Activated CD4-positive, alpha-beta T cell treated with anti-CD3 and anti-CD28 coated beads, Interleukin-2, amount 50 U/mL, for 16 hours (primary cell): ENCODE measurements around the gene PRLHR.

Experiments used
- DNase-seq: peaks from one replicate; pipeline ENCODE4 v3.0.0-alpha.2; 2020

PRLHR gene

DNA sequence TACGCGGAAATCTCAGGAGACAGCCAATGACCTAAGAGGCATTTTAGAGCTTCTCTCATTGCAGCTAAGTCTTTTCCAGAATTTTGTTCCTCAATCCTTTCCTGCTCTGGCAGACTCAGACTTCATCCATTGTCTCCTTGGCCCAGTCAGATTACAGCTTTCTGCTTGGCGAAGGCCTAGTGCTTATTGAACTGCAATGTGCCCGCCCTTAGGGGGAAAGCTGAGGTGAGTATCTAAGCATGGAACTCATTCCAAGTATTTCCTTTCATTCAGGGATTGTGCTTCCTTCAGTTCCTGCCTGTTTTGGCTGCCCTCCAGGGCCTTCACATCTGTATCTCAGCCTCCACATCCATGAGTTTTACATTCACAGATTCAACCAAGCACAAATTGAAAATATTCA is 37.5 kb downstream of the PRLHR start:
- DNase-seq: no peak

DNA sequence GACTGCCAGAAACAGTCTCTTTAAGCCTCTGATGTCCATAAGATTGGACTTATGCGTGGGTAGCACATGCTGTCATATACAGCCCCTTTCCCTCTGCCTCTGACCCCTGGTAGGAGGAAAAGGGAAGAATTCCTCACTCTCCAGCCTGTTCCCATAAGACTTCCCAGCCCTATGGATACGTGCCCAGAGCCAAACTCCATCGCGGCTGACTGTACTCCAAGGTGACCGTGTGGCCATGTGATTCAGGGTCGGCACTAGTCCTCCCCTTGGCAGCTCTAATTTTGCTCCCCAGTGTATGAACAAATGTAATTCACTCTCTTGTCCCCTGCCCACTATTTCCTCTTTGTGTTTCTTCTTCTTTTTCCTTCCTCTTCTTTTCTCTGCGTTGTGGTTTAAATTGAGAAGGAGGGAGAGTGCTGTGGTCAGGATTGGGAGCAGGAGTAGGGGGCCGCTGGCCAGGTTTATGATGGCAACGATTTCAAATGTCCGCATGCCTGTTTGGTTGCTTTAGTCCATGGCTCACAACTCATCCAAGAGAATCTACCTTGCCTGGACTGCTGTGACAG is 43.8 kb downstream of the PRLHR start:
- DNase-seq: no peak

DNA sequence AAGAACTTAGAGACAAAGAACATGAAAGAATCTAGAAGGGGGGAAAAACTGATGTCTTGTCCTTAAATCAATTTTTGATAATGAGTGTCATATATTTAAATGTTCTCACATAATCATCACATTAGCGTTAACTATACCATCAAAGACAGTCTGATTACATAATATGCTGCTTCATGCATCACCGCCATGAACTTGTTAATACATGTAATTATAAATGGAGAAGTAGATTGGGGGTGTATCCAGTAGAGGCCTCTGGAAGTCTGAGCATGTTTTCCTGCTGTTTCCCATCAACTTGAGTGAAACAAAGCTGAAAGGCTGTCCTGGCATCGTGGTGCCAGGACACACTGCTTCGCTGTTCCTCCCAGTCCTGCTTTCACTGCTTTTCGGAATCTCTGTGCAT is 48.2 kb downstream of the PRLHR start:
- DNase-seq: no peak

GRCh38 chr10:118546479-118546878 is 49.0 kb downstream of the PRLHR start:
- DNase-seq: no peak

DNA sequence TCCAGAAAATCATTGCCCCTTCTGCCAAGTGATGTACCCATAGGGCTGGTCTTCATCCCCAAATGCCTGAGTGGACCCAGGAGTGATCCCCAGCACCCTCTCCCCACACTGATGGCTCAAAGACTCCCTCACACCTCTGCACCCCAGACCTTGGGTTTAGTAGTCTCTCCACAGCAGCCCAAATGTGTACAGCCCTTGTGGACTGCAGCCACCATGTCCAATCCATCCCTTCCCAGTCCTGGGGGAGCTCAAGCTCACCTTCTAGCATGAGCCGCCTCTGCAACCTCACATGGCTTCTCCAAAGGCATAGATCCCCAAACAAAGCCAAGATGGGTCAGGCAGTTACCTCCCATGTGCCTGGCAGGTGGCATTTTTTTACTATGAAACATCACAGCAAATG is 50.1 kb downstream of the PRLHR start:
- no peak for DNase-seq

DNA sequence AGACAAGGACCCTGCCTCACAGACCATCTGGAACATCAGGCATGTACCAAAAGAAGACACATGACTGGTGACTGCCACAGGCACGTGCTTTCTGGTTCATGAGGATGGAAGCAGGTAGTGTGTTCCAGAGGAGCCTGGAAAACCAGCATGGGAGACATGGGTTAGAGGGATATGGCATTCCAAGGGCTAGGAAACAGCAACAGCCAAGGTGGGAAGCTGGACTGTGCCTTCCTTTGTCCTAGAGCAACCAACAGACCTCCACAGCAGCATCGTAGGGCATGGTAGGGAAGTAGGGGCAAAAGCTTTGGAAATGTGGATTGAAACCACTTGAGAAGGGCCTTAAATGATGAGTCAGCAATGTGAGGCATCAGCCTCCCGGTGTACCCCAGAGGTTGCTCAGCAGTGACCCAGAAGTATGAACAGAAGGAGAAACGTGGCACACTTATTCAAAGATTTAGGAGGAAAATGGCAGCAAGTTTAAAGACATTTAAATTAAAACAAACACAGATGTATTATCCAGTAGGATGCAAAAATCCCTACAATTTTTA is 51.0 kb downstream of the PRLHR start:
- no peak for DNase-seq

GRCh38 chr10:118543714-118544400 is 51.6 kb downstream of the PRLHR start:
- peak; percentile 53 for DNase-seq

DNA sequence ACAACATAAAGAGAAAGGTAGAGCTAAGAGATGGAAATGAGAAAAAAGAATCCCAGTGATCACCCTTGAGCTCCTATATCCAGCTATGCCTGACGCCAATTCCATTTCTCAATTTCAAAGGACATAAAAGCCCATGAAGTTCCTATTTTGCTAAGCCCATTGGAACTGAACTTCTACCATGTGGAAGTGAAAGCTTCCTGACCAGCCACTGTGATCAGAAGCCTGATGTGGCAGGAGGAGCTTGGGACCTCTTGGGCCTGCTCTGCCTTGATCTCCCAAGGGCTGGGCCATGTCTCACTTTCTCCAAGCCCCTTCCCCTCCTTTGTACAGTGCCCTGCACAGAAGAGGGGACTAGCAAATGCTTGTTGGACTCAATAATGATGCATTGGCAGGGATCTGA is 52.7 kb downstream of the PRLHR start:
- no peak for DNase-seq

DNA sequence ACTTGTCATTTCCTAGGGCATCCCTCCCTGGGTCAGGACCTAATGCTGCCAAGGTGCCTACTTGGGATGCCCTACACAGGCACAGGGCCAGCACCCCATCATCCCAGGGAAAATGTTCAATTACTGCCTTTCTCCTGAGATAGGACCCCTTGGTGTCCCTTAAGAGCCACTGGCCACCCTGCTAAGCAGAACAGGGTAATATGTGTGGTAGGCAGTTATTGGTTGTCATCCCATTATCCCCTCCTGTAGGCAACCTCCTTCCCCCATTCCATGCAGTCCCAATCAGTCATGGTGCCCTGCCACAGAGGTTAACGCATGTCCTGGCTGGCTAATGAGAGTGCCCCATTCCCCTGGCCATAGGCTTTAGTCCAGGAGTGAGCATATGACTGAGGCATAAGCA is 53.2 kb downstream of the PRLHR start:
- no peak for DNase-seq

DNA sequence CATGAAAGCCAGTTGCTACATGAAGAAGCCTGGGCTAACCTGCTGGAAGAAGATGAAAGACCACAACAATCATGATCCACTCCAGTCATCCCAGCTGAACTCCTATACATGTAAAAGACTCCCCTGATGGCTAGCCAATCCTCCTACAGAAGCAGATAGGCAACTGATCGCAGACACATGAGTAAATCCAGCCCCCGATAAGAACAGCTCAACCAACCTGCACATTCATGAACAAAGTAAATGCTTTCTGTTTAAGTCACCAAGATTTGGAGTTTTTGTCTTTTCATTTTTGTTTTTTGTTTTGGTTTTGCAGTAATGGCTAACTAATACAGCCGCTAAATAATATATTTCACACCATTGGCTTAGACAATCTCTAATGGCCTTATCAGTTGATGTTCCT is 53.7 kb downstream of the PRLHR start:
- no peak for DNase-seq
